Measurements from ENCODE around the gene ZRANB3. TPM values are rescaled to one million over a fixed set of nuclear protein-coding genes. Genes with fewer than 3 reads are reported as not detected.
"Not testable (repeated sequence)": the region's sequence is repeated elsewhere in the genome, so short reads cannot be mapped to it uniquely, and the experiment has no call there.

The ZRANB3 gene
- total and polyA plus RNA-seq, 2 donors from 2014 or later = 3.6 to 6.4 TPM

DNA sequence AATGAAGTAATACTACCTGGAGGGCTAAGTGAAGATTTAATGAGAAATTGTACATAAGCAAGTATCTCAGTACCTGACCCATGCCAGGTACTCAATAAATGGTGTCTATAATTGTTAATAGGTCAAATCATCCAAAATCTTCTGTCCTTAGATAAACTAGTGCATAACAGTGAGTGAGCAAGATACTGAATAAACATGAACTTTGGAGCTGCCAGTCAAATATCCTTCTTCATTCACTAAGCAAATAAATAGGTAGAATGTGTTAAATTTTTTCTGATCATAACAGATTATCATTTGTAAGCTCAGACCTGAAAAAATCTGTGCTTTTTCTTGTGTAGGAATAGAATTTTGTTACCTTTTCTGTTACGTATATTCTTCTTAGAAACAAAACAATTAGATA lies 439.3 kb downstream of the ZRANB3 start:
- TF ChIP-seq CTCF (IDR thresholded peaks at IDR 0.05; ENCODE audit: borderline replicate concordance, extremely low read depth, insufficient read depth) = no peak
- Histone ChIP-seq H3K36me3 (ENCODE audit: control insufficient read depth in 2 of 3, insufficient read depth in 3 of 3, low read length in 3 of 3) (peaks cover 0 to 6% (median 4%) of the 10 kb centered on the region in 3 donors), H3K9me3 (ENCODE audit: control insufficient read depth in 2 of 3, insufficient read depth in 1 of 3, low read length in 3 of 3) (peaks cover 0 to 3% (median 0%) of the 10 kb centered on the region in 3 donors), H3K27ac (ENCODE audit: low read depth in 2 of 2, low read length in 2 of 2) (no peak overlapping the region), H3K4me3 (ENCODE audit: low read length in 3 of 3) (no peak overlapping the region), H3K9ac (ENCODE audit: low read length in 3 of 3) (no peak overlapping the region), H3K4me1 (ENCODE audit: control insufficient read depth in 2 of 3, insufficient read depth in 2 of 3, low read depth in 1 of 3, low read length in 3 of 3) (peaks cover 0 to 10% (median 2%) of the 10 kb centered on the region in 3 donors), H3K27me3 (ENCODE audit: control insufficient read depth, insufficient read depth, low read length) (no peaks in the 10 kb centered on the region)
- FAIRE-seq (no peak), DNase-seq (no peak)
- intact Hi-C loops (cut with DNase I) = no loop called here

GRCh38 chr2:135089597-135089996 lies 441.4 kb downstream of the ZRANB3 start:
- H3K9me3 ChIP-seq (ENCODE audit: control insufficient read depth in 2 of 3, insufficient read depth in 1 of 3, low read length in 3 of 3); H3K9ac ChIP-seq (ENCODE audit: low read length in 3 of 3); H3K27me3 ChIP-seq (ENCODE audit: control insufficient read depth, insufficient read depth, low read length); intact Hi-C loops (cut with DNase I); FAIRE-seq; H3K27ac ChIP-seq (ENCODE audit: low read depth in 2 of 2, low read length in 2 of 2); H3K4me3 ChIP-seq (ENCODE audit: low read length in 3 of 3); DNase-seq; H3K4me1 ChIP-seq (ENCODE audit: control insufficient read depth in 2 of 3, insufficient read depth in 2 of 3, low read depth in 1 of 3, low read length in 3 of 3); H3K36me3 ChIP-seq (ENCODE audit: control insufficient read depth in 2 of 3, insufficient read depth in 3 of 3, low read length in 3 of 3): not testable (repeated sequence)

Other genes starting within 250 kb of the ZRANB3 start
- gene R3HDM1, start 266 bp upstream of the ZRANB3 start, total RNA-seq = 31.8 TPM
- gene R3HDM1, start 266 bp upstream of the ZRANB3 start, polyA plus RNA-seq (ENCODE audit: insufficient read depth, low read depth, low replicate concordance) = 9.2 TPM
- 96.8 TPM for gene UBXN4, start 210.6 kb upstream of the ZRANB3 start, total RNA-seq
- gene UBXN4, start 210.6 kb upstream of the ZRANB3 start, polyA plus RNA-seq (ENCODE audit: insufficient read depth, low read depth, low replicate concordance) = 33.0 TPM